Activated naive CD4-positive, alpha-beta T cell treated with anti-CD3 and anti-CD28 coated beads, Interleukin-2, amount 50 U/mL, for 24 hours (primary cell): ENCODE results near the gene ACTG2.
"Not testable (repeated sequence)": the region's sequence is repeated elsewhere in the genome, so short reads cannot be mapped to it uniquely, and the experiment has no call there.

ENCODE experiments used
- H3K27ac Mint-ChIP-seq: one replicate; pipeline ENCODE4 v1.8.0; 2021; ENCODE audit warnings: mild to moderate bottlenecking, mixed read lengths
- H3K27me3 Mint-ChIP-seq: one replicate; pipeline ENCODE4 v1.8.0; 2021; ENCODE audit warnings: mixed read lengths
- H3K36me3 Mint-ChIP-seq: one replicate; pipeline ENCODE4 v1.8.0; 2021; ENCODE audit warnings: mixed read lengths
- H3K4me1 Mint-ChIP-seq: one replicate; pipeline ENCODE4 v1.8.0; 2021; ENCODE audit warnings: mixed read lengths
- H3K4me3 Mint-ChIP-seq: one replicate; pipeline ENCODE4 v1.8.0; 2021; ENCODE audit warnings: mild to moderate bottlenecking, mixed read lengths
- H3K9me3 Mint-ChIP-seq: one replicate; pipeline ENCODE4 v1.8.0; 2021; ENCODE audit warnings: mixed read lengths

The ACTG2 gene

GRCh38 chr2:73903313-73903712 is 10.5 kb downstream of the ACTG2 start:
- no peak overlapping the region for H3K27ac Mint-ChIP-seq
- no peak overlapping the region for H3K4me3 Mint-ChIP-seq
- H3K9me3 Mint-ChIP-seq, result no peaks in the 10 kb centered on the region

DNA sequence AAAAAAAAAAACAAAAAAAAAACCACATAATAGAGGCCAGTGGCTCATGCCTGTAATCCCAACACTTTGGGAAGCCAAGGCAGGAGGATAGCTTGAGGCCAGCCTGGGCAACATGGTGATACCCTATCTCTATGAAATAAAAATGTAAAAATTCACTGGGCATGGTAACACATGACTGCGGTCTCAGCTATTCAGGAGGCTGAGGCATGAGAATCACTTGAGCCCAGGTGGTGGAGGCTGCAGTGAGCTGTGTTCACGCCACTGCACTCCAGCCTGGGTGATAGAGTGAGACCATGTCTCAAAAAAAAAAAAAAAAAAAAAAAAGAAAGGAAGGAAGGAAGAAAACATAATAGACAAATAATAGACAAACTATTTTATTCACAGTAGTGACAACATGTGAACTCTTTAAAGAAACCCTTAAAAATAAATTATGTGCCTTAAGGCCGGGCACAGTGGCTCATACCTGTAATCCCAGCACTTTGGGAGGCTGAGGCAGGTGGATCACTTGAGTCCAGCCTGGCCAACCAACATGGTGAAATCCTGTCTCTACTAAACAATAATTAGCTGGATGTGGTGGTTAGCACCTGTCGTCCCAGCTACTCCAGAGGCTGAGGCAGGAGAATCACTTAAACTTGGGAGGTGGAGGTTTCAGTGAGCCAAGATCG is 11.3 kb downstream of the ACTG2 start:
- not testable (repeated sequence) for H3K4me3 Mint-ChIP-seq, H3K9me3 Mint-ChIP-seq, H3K27me3 Mint-ChIP-seq, H3K27ac Mint-ChIP-seq, H3K36me3 Mint-ChIP-seq, H3K4me1 Mint-ChIP-seq

More at GRCh38 chr2:73903313-73903712, 10.5 kb downstream of the ACTG2 start:
- Mint-ChIP-seq H3K27me3 (no peaks in the 10 kb centered on the region), H3K4me1 (peaks cover 5% of the 10 kb centered on the region), H3K36me3 (no peaks in the 10 kb centered on the region)

DNA sequence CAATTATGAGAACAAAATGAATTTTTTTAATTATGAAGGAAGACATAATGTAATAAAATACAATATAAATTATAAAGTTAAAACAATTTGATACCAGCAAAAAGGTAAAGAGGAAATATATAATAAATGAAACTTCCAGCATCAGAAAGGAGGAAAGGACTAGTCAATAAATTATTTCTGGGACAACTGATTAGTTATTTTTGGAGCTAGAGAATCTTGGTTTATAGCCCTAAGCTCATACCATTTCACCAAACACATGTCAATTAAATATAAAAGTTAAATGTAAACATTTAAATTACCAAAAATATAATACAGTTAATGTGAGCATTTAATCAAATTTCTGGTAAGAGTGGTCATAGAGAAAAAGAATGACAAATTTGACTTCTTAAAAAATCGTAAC is 12.1 kb downstream of the ACTG2 start:
- Mint-ChIP-seq H3K27me3 (no peaks in the 10 kb centered on the region), H3K4me1 (peaks cover 5% of the 10 kb centered on the region), H3K9me3 (no peaks in the 10 kb centered on the region), H3K4me3 (no peak overlapping the region), H3K36me3 (no peaks in the 10 kb centered on the region), H3K27ac (no peak overlapping the region)

- no peaks in the 10 kb centered on the region for H3K9me3 Mint-ChIP-seq
- peaks cover 5% of the 10 kb centered on the region for H3K4me1 Mint-ChIP-seq
- no peak overlapping the region for H3K4me3 Mint-ChIP-seq
- no peaks in the 10 kb centered on the region for H3K36me3 Mint-ChIP-seq
- H3K27ac Mint-ChIP-seq, result no peak overlapping the region
- no peaks in the 10 kb centered on the region for H3K27me3 Mint-ChIP-seq
Measured at GRCh38 chr2:73906847-73907505, 14.2 kb downstream of the ACTG2 start.

GRCh38 chr2:73907840-73908452 is 15.1 kb downstream of the ACTG2 start:
- no peaks in the 10 kb centered on the region for H3K9me3 Mint-ChIP-seq
- H3K36me3 Mint-ChIP-seq, result no peaks in the 10 kb centered on the region
- H3K27me3 Mint-ChIP-seq, result no peaks in the 10 kb centered on the region
- no peak overlapping the region for H3K4me3 Mint-ChIP-seq
- H3K27ac Mint-ChIP-seq, result no peak overlapping the region
- peaks cover 5% of the 10 kb centered on the region for H3K4me1 Mint-ChIP-seq

GRCh38 chr2:73908689-73909652 is 16.2 kb downstream of the ACTG2 start:
- peaks cover 5% of the 10 kb centered on the region for H3K4me1 Mint-ChIP-seq
- H3K4me3 Mint-ChIP-seq, result no peak overlapping the region
- no peaks in the 10 kb centered on the region for H3K9me3 Mint-ChIP-seq
- no peak overlapping the region for H3K27ac Mint-ChIP-seq
- no peaks in the 10 kb centered on the region for H3K36me3 Mint-ChIP-seq
- no peaks in the 10 kb centered on the region for H3K27me3 Mint-ChIP-seq

- Mint-ChIP-seq H3K4me3 (no peak overlapping the region), H3K27ac (no peak overlapping the region), H3K36me3 (no peaks in the 10 kb centered on the region), H3K4me1 (peaks cover 5% of the 10 kb centered on the region), H3K27me3 (no peaks in the 10 kb centered on the region), H3K9me3 (no peaks in the 10 kb centered on the region)
Measured at GRCh38 chr2:73910873-73911547, 18.2 kb downstream of the ACTG2 start.

DNA sequence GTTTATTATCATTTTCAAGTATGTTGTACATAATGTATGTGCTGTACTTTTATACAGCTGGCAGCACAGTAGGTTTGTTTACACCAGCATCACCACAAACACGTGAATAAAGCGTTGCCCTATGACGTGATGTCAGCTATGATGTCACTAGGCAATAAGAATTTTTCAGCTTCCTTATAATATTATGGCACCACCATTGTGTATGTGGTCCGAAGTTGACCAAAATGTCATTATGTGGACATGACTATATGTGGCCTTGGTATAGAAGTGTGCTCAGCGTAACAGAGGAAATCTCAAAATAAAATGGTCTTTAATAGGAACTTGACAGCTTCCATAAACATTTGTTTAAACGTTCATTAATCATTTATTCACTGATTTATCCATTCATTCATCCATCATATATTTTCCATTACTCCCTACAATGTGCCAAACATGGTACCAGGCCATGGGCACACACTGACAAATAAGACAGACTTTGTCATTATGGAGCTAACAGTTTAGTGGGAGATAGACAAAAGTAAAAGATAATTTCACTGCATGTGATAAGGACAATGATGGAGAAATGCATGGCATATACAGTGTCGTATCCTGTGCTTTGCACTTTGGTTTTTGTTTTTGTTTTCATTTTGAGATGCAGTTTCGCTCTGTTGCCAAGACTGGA is 18.9 kb downstream of the ACTG2 start:
- no peak overlapping the region for H3K27ac Mint-ChIP-seq
- no peaks in the 10 kb centered on the region for H3K27me3 Mint-ChIP-seq
- H3K9me3 Mint-ChIP-seq, result no peaks in the 10 kb centered on the region
- peaks cover 5% of the 10 kb centered on the region for H3K4me1 Mint-ChIP-seq
- H3K4me3 Mint-ChIP-seq, result no peak overlapping the region
- H3K36me3 Mint-ChIP-seq, result no peaks in the 10 kb centered on the region

- H3K9me3 Mint-ChIP-seq, result no peaks in the 10 kb centered on the region
- H3K4me3 Mint-ChIP-seq, result no peak overlapping the region
- no peaks in the 10 kb centered on the region for H3K27me3 Mint-ChIP-seq
- no peaks in the 10 kb centered on the region for H3K4me1 Mint-ChIP-seq
- H3K27ac Mint-ChIP-seq, result no peak overlapping the region
- no peaks in the 10 kb centered on the region for H3K36me3 Mint-ChIP-seq
Measured at GRCh38 chr2:73913414-73914054, 20.7 kb downstream of the ACTG2 start.

- H3K27me3 Mint-ChIP-seq, result no peaks in the 10 kb centered on the region
- H3K4me3 Mint-ChIP-seq, result no peak overlapping the region
- H3K36me3 Mint-ChIP-seq, result no peaks in the 10 kb centered on the region
- H3K9me3 Mint-ChIP-seq, result no peaks in the 10 kb centered on the region
- H3K4me1 Mint-ChIP-seq, result no peaks in the 10 kb centered on the region
- no peak overlapping the region for H3K27ac Mint-ChIP-seq
Measured at GRCh38 chr2:73914667-73915066, 21.9 kb downstream of the ACTG2 start.

- H3K4me3 Mint-ChIP-seq, result no peak overlapping the region
- H3K9me3 Mint-ChIP-seq, result no peaks in the 10 kb centered on the region
- H3K36me3 Mint-ChIP-seq, result no peaks in the 10 kb centered on the region
- no peak overlapping the region for H3K27ac Mint-ChIP-seq
- H3K4me1 Mint-ChIP-seq, result peaks cover 1% of the 10 kb centered on the region
- no peaks in the 10 kb centered on the region for H3K27me3 Mint-ChIP-seq
Measured at GRCh38 chr2:73915437-73915993, 22.7 kb downstream of the ACTG2 start.

GRCh38 chr2:73916666-73917065 is 23.9 kb downstream of the ACTG2 start:
- no peak overlapping the region for H3K4me3 Mint-ChIP-seq
- H3K9me3 Mint-ChIP-seq, result no peaks in the 10 kb centered on the region
- H3K4me1 Mint-ChIP-seq, result peaks cover 5% of the 10 kb centered on the region
- no peak overlapping the region for H3K27ac Mint-ChIP-seq
- no peaks in the 10 kb centered on the region for H3K27me3 Mint-ChIP-seq
- H3K36me3 Mint-ChIP-seq, result no peaks in the 10 kb centered on the region

DNA sequence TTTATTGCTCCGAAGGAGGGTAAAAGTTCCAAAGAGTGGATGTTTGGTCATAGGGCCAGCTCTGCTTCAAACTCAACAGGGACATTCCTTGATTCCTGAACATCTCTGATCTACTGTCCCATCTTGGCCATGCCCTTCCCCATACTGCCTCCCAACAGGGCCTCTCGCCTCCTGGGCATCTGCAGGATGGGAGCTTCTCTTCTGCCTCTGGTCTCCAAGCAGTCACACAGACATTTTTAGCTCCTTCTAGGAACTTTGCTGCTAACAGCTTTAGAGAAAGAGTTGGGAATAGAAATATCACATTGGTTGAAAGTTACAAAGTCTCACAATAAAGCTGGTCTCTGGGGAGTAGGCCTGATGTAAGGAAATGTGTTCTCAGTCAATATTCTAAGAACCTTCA is 24.5 kb downstream of the ACTG2 start:
- Mint-ChIP-seq H3K27me3 (no peaks in the 10 kb centered on the region), H3K4me1 (peaks cover 5% of the 10 kb centered on the region), H3K27ac (no peak overlapping the region), H3K36me3 (no peaks in the 10 kb centered on the region), H3K4me3 (no peak overlapping the region), H3K9me3 (no peaks in the 10 kb centered on the region)

- Mint-ChIP-seq H3K27ac (no peak overlapping the region), H3K4me1 (peaks cover 5% of the 10 kb centered on the region), H3K9me3 (no peaks in the 10 kb centered on the region), H3K4me3 (no peak overlapping the region), H3K27me3 (no peaks in the 10 kb centered on the region), H3K36me3 (no peaks in the 10 kb centered on the region)
Measured at GRCh38 chr2:73917696-73918207, 24.9 kb downstream of the ACTG2 start.
